Measurements from ENCODE around the gene AAK1.
A peak's percentile ranks its signal among the peaks of the same experiment; 100 is the strongest.

Gene AAK1

GRCh38 chr2:69643602-69644505 lies at the start of gene AAK1:
TSS of gene AAK1 (minus strand) at chr2:69643739. CDS start at chr2:69643040, 699 bp downstream.
- peak within 1 kb of the TSS; percentile 86 for H3K4me3 ChIP-seq (ENCODE audit: low read length)
- H3K9ac ChIP-seq (ENCODE audit: low read length) = peak within 1 kb of the TSS; percentile 66
- H3K27ac ChIP-seq (ENCODE audit: low read depth, low read length) = peak within 1 kb of the TSS; percentile 97
- no peaks in the 10 kb centered on the region for H3K36me3 ChIP-seq (ENCODE audit: control insufficient read depth, insufficient read depth, low read length)
- peaks cover 12% of the 10 kb centered on the region for H3K4me1 ChIP-seq (ENCODE audit: control insufficient read depth, insufficient read depth, low read length)
- no peaks in the 10 kb centered on the region for H3K27me3 ChIP-seq (ENCODE audit: control insufficient read depth, insufficient read depth, low read length)

- H3K4me3 ChIP-seq (ENCODE audit: low read length) = no peak overlapping the region
- H3K27me3 ChIP-seq (ENCODE audit: control insufficient read depth, insufficient read depth, low read length) = no peaks in the 10 kb centered on the region
- no peak overlapping the region for H3K27ac ChIP-seq (ENCODE audit: low read depth, low read length)
- no peaks in the 10 kb centered on the region for H3K36me3 ChIP-seq (ENCODE audit: control insufficient read depth, insufficient read depth, low read length)
- H3K4me1 ChIP-seq (ENCODE audit: control insufficient read depth, insufficient read depth, low read length) = no peaks in the 10 kb centered on the region
- no peak overlapping the region for H3K9ac ChIP-seq (ENCODE audit: low read length)
Measured at GRCh38 chr2:69692424-69692823, 48.9 kb upstream of the AAK1 start.

- Histone ChIP-seq H3K9ac (ENCODE audit: low read length) (no peak overlapping the region), H3K27ac (ENCODE audit: low read depth, low read length) (no peak overlapping the region), H3K27me3 (ENCODE audit: control insufficient read depth, insufficient read depth, low read length) (no peaks in the 10 kb centered on the region), H3K4me3 (ENCODE audit: low read length) (no peak overlapping the region), H3K4me1 (ENCODE audit: control insufficient read depth, insufficient read depth, low read length) (no peaks in the 10 kb centered on the region), H3K36me3 (ENCODE audit: control insufficient read depth, insufficient read depth, low read length) (no peaks in the 10 kb centered on the region)
Measured at GRCh38 chr2:69689969-69690368, 46.4 kb upstream of the AAK1 start.

GRCh38 chr2:69689466-69689865 lies 45.9 kb upstream of the AAK1 start:
- H3K27ac ChIP-seq (ENCODE audit: low read depth, low read length) = no peak overlapping the region
- H3K4me3 ChIP-seq (ENCODE audit: low read length) = no peak overlapping the region
- no peaks in the 10 kb centered on the region for H3K36me3 ChIP-seq (ENCODE audit: control insufficient read depth, insufficient read depth, low read length)

GRCh38 chr2:69687971-69688611 lies 44.6 kb upstream of the AAK1 start:
- H3K4me3 ChIP-seq (ENCODE audit: low read length) = no peak overlapping the region
- peaks cover 6% of the 10 kb centered on the region for H3K4me1 ChIP-seq (ENCODE audit: control insufficient read depth, insufficient read depth, low read length)
- no peaks in the 10 kb centered on the region for H3K36me3 ChIP-seq (ENCODE audit: control insufficient read depth, insufficient read depth, low read length)
- no peak overlapping the region for H3K9ac ChIP-seq (ENCODE audit: low read length)
- H3K27ac ChIP-seq (ENCODE audit: low read depth, low read length) = no peak overlapping the region
- no peaks in the 10 kb centered on the region for H3K27me3 ChIP-seq (ENCODE audit: control insufficient read depth, insufficient read depth, low read length)

More at GRCh38 chr2:69689466-69689865, 45.9 kb upstream of the AAK1 start:
- no peaks in the 10 kb centered on the region for H3K27me3 ChIP-seq (ENCODE audit: control insufficient read depth, insufficient read depth, low read length)
- no peak overlapping the region for H3K9ac ChIP-seq (ENCODE audit: low read length)
- no peaks in the 10 kb centered on the region for H3K4me1 ChIP-seq (ENCODE audit: control insufficient read depth, insufficient read depth, low read length)

- no peaks in the 10 kb centered on the region for H3K27me3 ChIP-seq (ENCODE audit: control insufficient read depth, insufficient read depth, low read length)
- no peak overlapping the region for H3K9ac ChIP-seq (ENCODE audit: low read length)
- no peak overlapping the region for H3K4me3 ChIP-seq (ENCODE audit: low read length)
- peaks cover 7% of the 10 kb centered on the region for H3K4me1 ChIP-seq (ENCODE audit: control insufficient read depth, insufficient read depth, low read length)
- H3K27ac ChIP-seq (ENCODE audit: low read depth, low read length) = no peak overlapping the region
- H3K36me3 ChIP-seq (ENCODE audit: control insufficient read depth, insufficient read depth, low read length) = no peaks in the 10 kb centered on the region
Measured at GRCh38 chr2:69686813-69687212, 43.3 kb upstream of the AAK1 start.

- no peaks in the 10 kb centered on the region for H3K27me3 ChIP-seq (ENCODE audit: control insufficient read depth, insufficient read depth, low read length)
- H3K36me3 ChIP-seq (ENCODE audit: control insufficient read depth, insufficient read depth, low read length) = no peaks in the 10 kb centered on the region
- no peak overlapping the region for H3K9ac ChIP-seq (ENCODE audit: low read length)
- no peak overlapping the region for H3K27ac ChIP-seq (ENCODE audit: low read depth, low read length)
- no peak overlapping the region for H3K4me3 ChIP-seq (ENCODE audit: low read length)
- H3K4me1 ChIP-seq (ENCODE audit: control insufficient read depth, insufficient read depth, low read length) = peaks cover 7% of the 10 kb centered on the region
Measured at GRCh38 chr2:69685321-69686048, 41.9 kb upstream of the AAK1 start.

GRCh38 chr2:69683170-69683971 lies 39.8 kb upstream of the AAK1 start:
- Histone ChIP-seq H3K36me3 (ENCODE audit: control insufficient read depth, insufficient read depth, low read length) (no peaks in the 10 kb centered on the region), H3K4me3 (ENCODE audit: low read length) (peak overlapping the region; percentile 16), H3K9ac (ENCODE audit: low read length) (no peak overlapping the region), H3K4me1 (ENCODE audit: control insufficient read depth, insufficient read depth, low read length) (peaks cover 7% of the 10 kb centered on the region), H3K27ac (ENCODE audit: low read depth, low read length) (no peak overlapping the region), H3K27me3 (ENCODE audit: control insufficient read depth, insufficient read depth, low read length) (no peaks in the 10 kb centered on the region)

GRCh38 chr2:69682525-69682924 lies 39.0 kb upstream of the AAK1 start:
- H3K27me3 ChIP-seq (ENCODE audit: control insufficient read depth, insufficient read depth, low read length) = no peaks in the 10 kb centered on the region
- H3K4me1 ChIP-seq (ENCODE audit: control insufficient read depth, insufficient read depth, low read length) = peaks cover 7% of the 10 kb centered on the region
- H3K4me3 ChIP-seq (ENCODE audit: low read length) = no peak overlapping the region
- H3K36me3 ChIP-seq (ENCODE audit: control insufficient read depth, insufficient read depth, low read length) = no peaks in the 10 kb centered on the region
- H3K9ac ChIP-seq (ENCODE audit: low read length) = no peak overlapping the region
- no peak overlapping the region for H3K27ac ChIP-seq (ENCODE audit: low read depth, low read length)

GRCh38 chr2:69680001-69680675 lies 36.6 kb upstream of the AAK1 start:
- Histone ChIP-seq H3K36me3 (ENCODE audit: control insufficient read depth, insufficient read depth, low read length) (no peaks in the 10 kb centered on the region), H3K27ac (ENCODE audit: low read depth, low read length) (no peak overlapping the region), H3K4me1 (ENCODE audit: control insufficient read depth, insufficient read depth, low read length) (peaks cover 7% of the 10 kb centered on the region), H3K4me3 (ENCODE audit: low read length) (no peak overlapping the region), H3K9ac (ENCODE audit: low read length) (no peak overlapping the region), H3K27me3 (ENCODE audit: control insufficient read depth, insufficient read depth, low read length) (no peaks in the 10 kb centered on the region)

- H3K27ac ChIP-seq (ENCODE audit: low read depth, low read length) = no peak overlapping the region
- no peak overlapping the region for H3K4me3 ChIP-seq (ENCODE audit: low read length)
- no peaks in the 10 kb centered on the region for H3K27me3 ChIP-seq (ENCODE audit: control insufficient read depth, insufficient read depth, low read length)
- no peaks in the 10 kb centered on the region for H3K36me3 ChIP-seq (ENCODE audit: control insufficient read depth, insufficient read depth, low read length)
- H3K4me1 ChIP-seq (ENCODE audit: control insufficient read depth, insufficient read depth, low read length) = no peaks in the 10 kb centered on the region
- no peak overlapping the region for H3K9ac ChIP-seq (ENCODE audit: low read length)
Measured at GRCh38 chr2:69677914-69678313, 34.4 kb upstream of the AAK1 start.

All from rectal smooth muscle tissue (tissue), 1 donor.